Bone marrow (tissue), 2 donors: ENCODE results near the gene CLIP2.
"Not testable (repeated sequence)": the region's sequence is repeated elsewhere in the genome, so short reads cannot be mapped to it uniquely, and the experiment has no call there.

Source experiments
- DNase-seq, 2 donors: peaks; one replicate each; lab custom pipeline; 2025; lab: John Stamatoyannopoulos, UW

The CLIP2 gene

DNA sequence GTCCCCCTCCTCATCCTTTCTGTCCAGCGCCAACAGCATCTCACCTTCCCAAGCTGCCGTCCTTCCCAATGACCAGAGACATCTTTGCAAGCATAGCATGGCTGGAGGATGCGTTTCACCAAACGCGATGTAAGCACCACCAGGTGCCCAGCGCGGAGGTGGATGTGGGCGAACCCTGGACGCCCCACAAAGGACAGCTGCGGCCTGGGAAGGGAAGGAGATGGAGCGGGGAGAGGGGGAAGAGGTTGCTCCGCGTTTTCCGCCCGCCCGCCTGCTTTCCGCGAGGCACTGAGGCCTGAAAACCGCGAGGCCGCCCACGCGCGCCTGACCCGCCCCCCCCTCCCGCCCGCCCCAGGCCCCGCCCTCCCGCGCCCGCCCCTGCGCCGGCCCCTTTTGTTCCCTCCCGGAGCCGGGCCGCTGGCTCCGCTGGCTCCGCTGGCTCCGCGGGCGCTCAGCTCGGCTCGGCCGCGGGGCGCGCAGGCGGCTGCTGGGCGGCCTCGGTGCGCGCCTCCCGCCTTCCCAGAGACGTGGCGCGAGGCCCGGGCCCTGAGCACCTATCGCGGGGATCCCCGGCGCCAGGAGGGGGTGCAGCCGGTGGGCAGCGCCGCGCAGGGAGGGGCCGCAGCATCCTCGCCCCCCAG, at the start of gene CLIP2:
TSS of gene CLIP2 (plus strand) at position 390 of the 641 bp plus-strand sequence. CDS start 28,140 bp downstream, outside the sequence.
- peak; percentile 21 to 74 for DNase-seq

- no peak for DNase-seq
Observed at GRCh38 chr7:74240482-74240881, 48.7 kb upstream of the CLIP2 start.

- no peak for DNase-seq
Observed at GRCh38 chr7:74242122-74242443, 47.1 kb upstream of the CLIP2 start.

GRCh38 chr7:74246497-74246896, 42.7 kb upstream of the CLIP2 start:
- DNase-seq = no peak

- DNase-seq = no peak
Observed at GRCh38 chr7:74248156-74248555, 41.1 kb upstream of the CLIP2 start.

DNA sequence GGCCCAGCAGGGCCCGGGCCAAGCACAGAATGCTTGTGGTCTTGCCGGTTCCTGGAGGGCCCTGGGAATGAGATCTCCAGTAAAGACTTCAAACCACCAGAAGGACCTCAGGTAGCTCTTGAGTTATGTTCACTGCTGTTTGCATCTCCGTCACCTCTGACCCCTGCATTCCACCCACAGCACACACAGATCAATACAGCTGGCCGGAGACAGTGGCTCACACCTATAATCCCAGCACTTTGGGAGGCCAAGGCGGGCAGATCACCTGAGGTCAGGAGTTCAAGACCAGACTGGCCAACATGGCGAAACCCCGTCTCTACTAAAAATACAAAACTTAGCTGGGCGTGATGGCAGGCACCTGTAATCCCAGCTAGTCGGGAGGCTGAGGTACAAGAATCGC, 40.1 kb upstream of the CLIP2 start:
- not testable (repeated sequence) for DNase-seq

- DNase-seq = no peak
Observed at GRCh38 chr7:74252893-74253292, 36.3 kb upstream of the CLIP2 start.

DNA sequence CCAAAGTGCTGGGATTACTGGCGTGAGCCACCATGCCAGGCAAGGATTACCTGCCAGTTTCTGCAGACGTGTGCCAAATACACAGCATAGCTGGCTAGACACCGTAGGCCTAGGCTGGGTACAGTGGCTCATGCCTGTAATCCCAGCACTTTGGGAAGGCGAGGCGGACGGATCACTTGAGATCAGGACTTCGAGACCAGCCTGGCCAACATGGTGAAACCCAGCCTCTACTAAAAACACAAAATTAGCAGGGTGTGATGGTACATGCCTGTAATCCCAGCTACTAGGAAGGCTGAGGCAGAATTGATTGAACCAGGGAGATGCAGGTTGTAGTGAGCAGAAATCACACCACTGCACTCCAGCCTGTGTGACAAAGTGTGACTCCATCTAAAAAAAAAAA, 35.9 kb upstream of the CLIP2 start:
- DNase-seq = no peak

GRCh38 chr7:74253835-74254128, 35.4 kb upstream of the CLIP2 start:
- DNase-seq = no peak

DNA sequence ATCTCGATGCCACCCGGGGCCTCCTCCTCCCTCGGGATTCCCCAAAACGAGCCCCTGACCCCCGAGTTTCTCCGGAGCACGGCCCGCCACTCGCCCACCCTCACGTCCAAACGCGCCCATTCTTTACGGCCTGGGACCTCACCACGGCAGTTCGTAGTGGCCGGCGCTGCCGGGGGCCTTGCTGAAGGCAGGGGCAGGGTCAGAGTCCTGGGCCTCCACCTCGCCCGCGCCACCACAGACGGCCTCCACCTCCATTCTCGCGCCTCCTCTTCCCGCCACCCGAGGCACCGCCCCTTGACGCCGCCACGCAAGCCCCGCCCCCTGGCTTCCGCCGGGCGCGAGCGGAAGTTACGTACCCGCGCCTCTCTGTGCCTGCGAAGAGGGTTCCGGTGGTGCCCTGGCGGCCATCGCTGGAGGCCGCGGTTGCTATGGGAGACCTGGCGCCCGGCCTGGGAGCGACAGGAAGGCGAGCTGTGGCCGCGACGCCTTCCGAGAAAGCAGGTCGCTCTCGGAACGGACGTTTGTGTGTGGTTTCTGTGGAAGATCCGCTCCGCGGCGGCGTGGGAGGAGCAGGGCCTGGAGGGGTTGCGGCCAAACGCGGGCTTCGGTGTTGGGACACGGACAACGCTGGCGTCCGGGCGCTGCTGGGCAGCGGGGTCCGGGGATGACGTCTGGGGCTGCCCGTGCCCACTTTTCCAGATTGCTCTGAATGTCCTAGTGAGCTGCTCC, 34.9 kb upstream of the CLIP2 start, which contains the start of gene RFC2:
TSS of gene RFC2 (minus strand) at position 271 of the 729 bp plus-strand sequence. CDS start at position 255, 16 bp downstream.
- peak; percentile 93 for DNase-seq

- no peak for DNase-seq
Observed at GRCh38 chr7:74254858-74255379, 34.3 kb upstream of the CLIP2 start.

- DNase-seq = not testable (repeated sequence)
Observed at GRCh38 chr7:74255461-74255860, 33.7 kb upstream of the CLIP2 start.

- no peak for DNase-seq
Observed at GRCh38 chr7:74256491-74257408, 32.5 kb upstream of the CLIP2 start.

GRCh38 chr7:74258639-74259038, 30.6 kb upstream of the CLIP2 start:
- DNase-seq = no peak

- no peak for DNase-seq
Observed at GRCh38 chr7:74262639-74263398, 26.4 kb upstream of the CLIP2 start.

DNA sequence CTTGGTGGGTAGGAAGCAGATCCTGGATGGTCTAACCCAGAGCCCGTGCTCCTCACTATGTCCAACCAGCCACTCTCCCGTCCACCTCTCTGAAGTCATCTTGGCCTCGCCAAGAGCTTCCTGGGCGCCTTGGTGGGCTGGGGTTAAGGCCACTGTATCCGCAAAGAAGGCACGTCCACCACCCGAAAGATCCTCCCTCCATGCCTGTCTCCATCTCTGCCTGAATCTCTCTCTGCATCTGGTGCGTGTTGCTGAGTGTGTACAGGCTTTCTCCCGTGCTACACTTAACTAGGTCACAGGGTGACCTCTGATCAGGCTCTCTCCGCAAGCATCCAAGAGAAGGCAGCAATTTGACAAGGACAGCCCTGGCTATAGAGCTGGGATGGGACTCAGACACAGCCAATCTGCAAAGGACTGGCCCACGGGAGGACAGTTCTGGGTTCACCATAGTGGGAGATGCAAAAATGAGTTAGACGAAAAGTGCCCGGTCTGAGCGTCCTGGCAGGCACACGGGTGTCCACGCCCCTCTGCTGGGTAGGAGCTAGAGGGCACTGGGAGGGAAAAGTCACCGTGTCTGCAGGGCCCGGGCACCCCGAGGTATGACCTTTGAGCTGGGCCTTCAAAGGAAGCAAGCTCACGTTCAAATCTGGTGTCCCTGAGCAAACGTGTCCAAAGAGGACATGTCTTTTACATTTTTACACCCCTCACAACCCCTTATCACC, 25.6 kb upstream of the CLIP2 start:
- no peak for DNase-seq

GRCh38 chr7:74266191-74266963, 22.8 kb upstream of the CLIP2 start:
- DNase-seq = no peak

DNA sequence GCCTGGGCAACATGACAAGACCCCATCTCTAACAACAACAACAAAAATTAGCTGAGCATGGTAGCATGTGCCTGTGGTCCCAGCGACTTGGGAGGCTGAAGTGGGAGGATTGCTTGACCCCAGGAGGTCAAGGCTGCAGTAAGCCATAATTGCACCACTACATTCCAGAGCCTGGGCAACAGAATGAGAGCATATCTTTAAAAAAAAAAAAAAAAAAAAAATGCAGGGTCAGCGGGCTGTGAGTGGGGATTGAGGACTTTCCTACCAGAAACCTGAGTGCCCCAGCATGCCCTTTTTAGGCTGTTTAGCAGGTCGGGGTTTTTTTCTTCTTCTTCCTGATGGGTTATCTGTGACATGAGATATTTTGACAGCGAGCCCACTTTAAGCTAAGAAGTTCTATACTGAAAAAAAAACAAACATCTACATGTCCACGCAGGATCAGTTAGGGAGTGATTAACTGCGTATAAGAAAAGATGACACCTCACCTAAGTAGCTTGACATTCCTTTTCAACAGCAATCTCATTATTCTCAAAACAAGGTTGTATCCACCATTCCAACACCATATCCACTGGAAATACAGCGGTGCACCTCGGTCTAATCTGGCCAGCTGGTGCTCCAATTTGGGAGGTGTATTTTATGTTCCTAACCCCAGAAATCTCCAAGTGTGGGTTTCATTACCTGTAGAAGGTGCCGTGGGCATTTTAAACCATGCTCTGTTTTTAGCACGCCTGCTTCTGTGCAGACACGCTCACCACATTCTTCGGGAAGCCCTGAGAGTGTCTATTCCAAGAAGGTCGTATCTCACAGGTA, 21.2 kb upstream of the CLIP2 start:
- no peak for DNase-seq

DNA sequence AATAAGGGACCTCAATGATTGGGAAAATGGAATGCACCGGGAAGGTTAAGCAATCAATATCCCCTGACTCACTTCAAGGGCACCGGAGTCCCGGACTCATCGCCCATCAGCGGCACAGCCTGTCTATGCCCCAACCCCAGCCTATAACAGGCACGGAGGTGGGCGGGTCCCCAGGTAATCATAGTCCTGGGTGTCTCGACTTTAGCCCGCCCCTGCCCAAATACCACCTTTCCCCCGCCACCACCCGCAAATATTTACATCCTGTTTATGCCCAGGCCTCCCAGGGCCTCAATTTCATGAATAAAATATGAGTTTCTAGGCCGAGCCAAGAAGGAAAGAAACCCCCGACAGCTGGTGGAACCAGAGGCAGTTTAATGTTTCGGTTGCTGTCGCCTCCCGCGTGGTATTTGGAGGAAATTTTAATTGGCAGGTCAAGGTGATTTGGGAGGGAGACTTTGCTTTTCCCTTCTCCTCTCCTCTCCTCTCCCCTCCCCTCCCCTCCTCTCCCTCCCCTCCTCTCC, 19.4 kb upstream of the CLIP2 start:
- DNase-seq = peak in 1 of 2 donors; percentile 39
